ENCODE measurements around the gene KAT5.
A peak's percentile ranks its signal among the peaks of the same experiment; 100 is the strongest.

The KAT5 gene

GRCh38 chr11:65713212-65713969 lies 1.3 kb downstream of the KAT5 start:
- Histone ChIP-seq H3K36me3 (ENCODE audit: control insufficient read depth, insufficient read depth, low read length) (peaks cover 45% of the 10 kb centered on the region), H3K27me3 (ENCODE audit: control insufficient read depth, insufficient read depth, low read length) (no peaks in the 10 kb centered on the region), H3K9me3 (ENCODE audit: control insufficient read depth, low read length) (no peaks in the 10 kb centered on the region), H3K4me3 (ENCODE audit: low read length) (no peak overlapping the region), H3K4me1 (ENCODE audit: control insufficient read depth, insufficient read depth, low read length) (peaks cover 16% of the 10 kb centered on the region), H3K9ac (ENCODE audit: low read length) (peak overlapping the region; percentile 80)

GRCh38 chr11:65714433-65714832 lies 2.4 kb downstream of the KAT5 start:
- peaks cover 55% of the 10 kb centered on the region for H3K36me3 ChIP-seq (ENCODE audit: control insufficient read depth, insufficient read depth, low read length)

GRCh38 chr11:65716302-65716701 lies 4.2 kb downstream of the KAT5 start:
- no peak overlapping the region for H3K9ac ChIP-seq (ENCODE audit: low read length)
- no peaks in the 10 kb centered on the region for H3K9me3 ChIP-seq (ENCODE audit: control insufficient read depth, low read length)
- peaks cover 55% of the 10 kb centered on the region for H3K36me3 ChIP-seq (ENCODE audit: control insufficient read depth, insufficient read depth, low read length)
- no peak overlapping the region for H3K4me3 ChIP-seq (ENCODE audit: low read length)
- peaks cover 24% of the 10 kb centered on the region for H3K4me1 ChIP-seq (ENCODE audit: control insufficient read depth, insufficient read depth, low read length)
- H3K27me3 ChIP-seq (ENCODE audit: control insufficient read depth, insufficient read depth, low read length): no peaks in the 10 kb centered on the region

More at GRCh38 chr11:65714433-65714832, 2.4 kb downstream of the KAT5 start:
- Histone ChIP-seq H3K27me3 (ENCODE audit: control insufficient read depth, insufficient read depth, low read length) (no peaks in the 10 kb centered on the region), H3K4me3 (ENCODE audit: low read length) (no peak overlapping the region), H3K4me1 (ENCODE audit: control insufficient read depth, insufficient read depth, low read length) (peaks cover 22% of the 10 kb centered on the region), H3K9me3 (ENCODE audit: control insufficient read depth, low read length) (no peaks in the 10 kb centered on the region), H3K9ac (ENCODE audit: low read length) (no peak overlapping the region)

- Histone ChIP-seq H3K27me3 (ENCODE audit: control insufficient read depth, insufficient read depth, low read length) (no peaks in the 10 kb centered on the region), H3K36me3 (ENCODE audit: control insufficient read depth, insufficient read depth, low read length) (peaks cover 55% of the 10 kb centered on the region), H3K9me3 (ENCODE audit: control insufficient read depth, low read length) (no peaks in the 10 kb centered on the region), H3K4me3 (ENCODE audit: low read length) (no peak overlapping the region), H3K4me1 (ENCODE audit: control insufficient read depth, insufficient read depth, low read length) (peaks cover 24% of the 10 kb centered on the region), H3K9ac (ENCODE audit: low read length) (no peak overlapping the region)
These were observed 4.8 kb downstream of the KAT5 start for GRCh38 chr11:65716774-65717405.

GRCh38 chr11:65717906-65718305 lies 5.9 kb downstream of the KAT5 start:
- peaks cover 55% of the 10 kb centered on the region for H3K36me3 ChIP-seq (ENCODE audit: control insufficient read depth, insufficient read depth, low read length)
- no peaks in the 10 kb centered on the region for H3K9me3 ChIP-seq (ENCODE audit: control insufficient read depth, low read length)
- H3K9ac ChIP-seq (ENCODE audit: low read length): no peak overlapping the region
- H3K4me1 ChIP-seq (ENCODE audit: control insufficient read depth, insufficient read depth, low read length): peaks cover 20% of the 10 kb centered on the region
- no peaks in the 10 kb centered on the region for H3K27me3 ChIP-seq (ENCODE audit: control insufficient read depth, insufficient read depth, low read length)
- no peak overlapping the region for H3K4me3 ChIP-seq (ENCODE audit: low read length)

GRCh38 chr11:65718531-65718930 lies 6.5 kb downstream of the KAT5 start:
- Histone ChIP-seq H3K9ac (ENCODE audit: low read length) (no peak overlapping the region), H3K9me3 (ENCODE audit: control insufficient read depth, low read length) (no peaks in the 10 kb centered on the region), H3K36me3 (ENCODE audit: control insufficient read depth, insufficient read depth, low read length) (peaks cover 50% of the 10 kb centered on the region), H3K4me1 (ENCODE audit: control insufficient read depth, insufficient read depth, low read length) (peaks cover 14% of the 10 kb centered on the region), H3K27me3 (ENCODE audit: control insufficient read depth, insufficient read depth, low read length) (no peaks in the 10 kb centered on the region), H3K4me3 (ENCODE audit: low read length) (no peak overlapping the region)

GRCh38 chr11:65718964-65719492 lies 7.0 kb downstream of the KAT5 start:
- H3K4me1 ChIP-seq (ENCODE audit: control insufficient read depth, insufficient read depth, low read length): peaks cover 13% of the 10 kb centered on the region
- H3K9me3 ChIP-seq (ENCODE audit: control insufficient read depth, low read length): no peaks in the 10 kb centered on the region
- peaks cover 45% of the 10 kb centered on the region for H3K36me3 ChIP-seq (ENCODE audit: control insufficient read depth, insufficient read depth, low read length)
- H3K4me3 ChIP-seq (ENCODE audit: low read length): no peak overlapping the region
- peak overlapping the region; percentile 69 for H3K9ac ChIP-seq (ENCODE audit: low read length)
- no peaks in the 10 kb centered on the region for H3K27me3 ChIP-seq (ENCODE audit: control insufficient read depth, insufficient read depth, low read length)

- Histone ChIP-seq H3K9ac (ENCODE audit: low read length) (peak overlapping the region; percentile 69), H3K36me3 (ENCODE audit: control insufficient read depth, insufficient read depth, low read length) (peaks cover 37% of the 10 kb centered on the region), H3K27me3 (ENCODE audit: control insufficient read depth, insufficient read depth, low read length) (no peaks in the 10 kb centered on the region), H3K4me1 (ENCODE audit: control insufficient read depth, insufficient read depth, low read length) (peaks cover 13% of the 10 kb centered on the region), H3K4me3 (ENCODE audit: low read length) (peak overlapping the region; percentile 57), H3K9me3 (ENCODE audit: control insufficient read depth, low read length) (no peaks in the 10 kb centered on the region)
These were observed 7.8 kb downstream of the KAT5 start for GRCh38 chr11:65719871-65720210.

GRCh38 chr11:65720211-65720934 lies 8.3 kb downstream of the KAT5 start, which contains the start of gene RNASEH2C:
TSS of gene RNASEH2C (minus strand) at chr11:65720798. CDS start at chr11:65720758, 40 bp downstream.
- Histone ChIP-seq H3K4me3 (ENCODE audit: low read length) (peak within 1 kb of the TSS; percentile 57), H3K36me3 (ENCODE audit: control insufficient read depth, insufficient read depth, low read length) (peaks cover 33% of the 10 kb centered on the region), H3K27me3 (ENCODE audit: control insufficient read depth, insufficient read depth, low read length) (no peaks in the 10 kb centered on the region), H3K9me3 (ENCODE audit: control insufficient read depth, low read length) (no peaks in the 10 kb centered on the region), H3K9ac (ENCODE audit: low read length) (peak within 1 kb of the TSS; percentile 69), H3K4me1 (ENCODE audit: control insufficient read depth, insufficient read depth, low read length) (peaks cover 13% of the 10 kb centered on the region)

GRCh38 chr11:65722261-65722660 lies 10.2 kb downstream of the KAT5 start:
- H3K9ac ChIP-seq (ENCODE audit: low read length): no peak overlapping the region

GRCh38 chr11:65726660-65727059 lies 14.6 kb downstream of the KAT5 start:
- Histone ChIP-seq H3K27me3 (ENCODE audit: control insufficient read depth, insufficient read depth, low read length) (no peaks in the 10 kb centered on the region), H3K4me3 (ENCODE audit: low read length) (no peak overlapping the region), H3K4me1 (ENCODE audit: control insufficient read depth, insufficient read depth, low read length) (no peaks in the 10 kb centered on the region), H3K9ac (ENCODE audit: low read length) (no peak overlapping the region), H3K36me3 (ENCODE audit: control insufficient read depth, insufficient read depth, low read length) (no peaks in the 10 kb centered on the region), H3K9me3 (ENCODE audit: control insufficient read depth, low read length) (no peaks in the 10 kb centered on the region)

More at GRCh38 chr11:65722261-65722660, 10.2 kb downstream of the KAT5 start:
- no peak overlapping the region for H3K4me3 ChIP-seq (ENCODE audit: low read length)
- H3K27me3 ChIP-seq (ENCODE audit: control insufficient read depth, insufficient read depth, low read length): no peaks in the 10 kb centered on the region
- peaks cover 13% of the 10 kb centered on the region for H3K4me1 ChIP-seq (ENCODE audit: control insufficient read depth, insufficient read depth, low read length)
- H3K9me3 ChIP-seq (ENCODE audit: control insufficient read depth, low read length): no peaks in the 10 kb centered on the region
- H3K36me3 ChIP-seq (ENCODE audit: control insufficient read depth, insufficient read depth, low read length): peaks cover 21% of the 10 kb centered on the region

GRCh38 chr11:65727865-65728264 lies 15.8 kb downstream of the KAT5 start:
- H3K9me3 ChIP-seq (ENCODE audit: control insufficient read depth, low read length): no peaks in the 10 kb centered on the region
- H3K27me3 ChIP-seq (ENCODE audit: control insufficient read depth, insufficient read depth, low read length): no peaks in the 10 kb centered on the region
- H3K9ac ChIP-seq (ENCODE audit: low read length): no peak overlapping the region
- no peaks in the 10 kb centered on the region for H3K36me3 ChIP-seq (ENCODE audit: control insufficient read depth, insufficient read depth, low read length)
- H3K4me1 ChIP-seq (ENCODE audit: control insufficient read depth, insufficient read depth, low read length): no peaks in the 10 kb centered on the region
- no peak overlapping the region for H3K4me3 ChIP-seq (ENCODE audit: low read length)

All from mucosa of stomach (tissue), 1 donor.